RPMI8226 (cell line): Measurements from ENCODE around the gene YWHAQ.
"Not testable (repeated sequence)": the region's sequence is repeated elsewhere in the genome, so short reads cannot be mapped to it uniquely, and the experiment has no call there.

Experiments
- DNase-seq: peaks from one replicate; pipeline ENCODE4 v3.0.0-alpha.2; 2015

YWHAQ gene

DNA sequence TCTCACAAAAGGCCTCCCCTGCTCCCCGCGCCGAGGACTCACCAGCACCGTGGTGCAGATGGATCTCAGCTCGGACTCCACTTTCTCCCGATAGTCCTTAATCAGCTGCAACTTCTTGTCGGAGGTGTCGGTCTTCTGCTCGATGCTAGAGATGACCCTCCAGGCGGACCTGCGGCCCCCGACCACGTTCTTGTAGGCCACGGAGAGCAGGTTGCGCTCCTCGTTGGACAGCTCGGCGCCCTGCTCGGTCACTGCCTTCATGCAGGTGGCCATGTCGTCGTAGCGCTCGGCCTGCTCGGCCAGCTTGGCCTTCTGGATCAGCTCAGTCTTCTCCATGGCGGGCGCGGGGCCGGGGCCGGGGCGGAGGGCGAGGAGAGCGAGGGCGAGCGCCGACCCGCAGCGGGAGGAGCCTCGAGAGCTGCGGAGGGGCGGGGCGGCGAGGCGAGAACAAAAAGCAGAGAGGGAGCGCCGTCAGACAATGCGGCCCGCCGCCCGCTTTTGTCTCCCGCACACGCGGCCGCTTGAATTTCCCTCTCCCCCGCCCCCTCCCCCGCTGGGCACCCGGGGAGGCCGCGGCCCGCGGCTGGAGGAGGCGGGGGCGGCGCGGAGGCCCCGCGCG is 571 bp downstream of the YWHAQ start:
- peak; percentile 86 for DNase-seq

DNA sequence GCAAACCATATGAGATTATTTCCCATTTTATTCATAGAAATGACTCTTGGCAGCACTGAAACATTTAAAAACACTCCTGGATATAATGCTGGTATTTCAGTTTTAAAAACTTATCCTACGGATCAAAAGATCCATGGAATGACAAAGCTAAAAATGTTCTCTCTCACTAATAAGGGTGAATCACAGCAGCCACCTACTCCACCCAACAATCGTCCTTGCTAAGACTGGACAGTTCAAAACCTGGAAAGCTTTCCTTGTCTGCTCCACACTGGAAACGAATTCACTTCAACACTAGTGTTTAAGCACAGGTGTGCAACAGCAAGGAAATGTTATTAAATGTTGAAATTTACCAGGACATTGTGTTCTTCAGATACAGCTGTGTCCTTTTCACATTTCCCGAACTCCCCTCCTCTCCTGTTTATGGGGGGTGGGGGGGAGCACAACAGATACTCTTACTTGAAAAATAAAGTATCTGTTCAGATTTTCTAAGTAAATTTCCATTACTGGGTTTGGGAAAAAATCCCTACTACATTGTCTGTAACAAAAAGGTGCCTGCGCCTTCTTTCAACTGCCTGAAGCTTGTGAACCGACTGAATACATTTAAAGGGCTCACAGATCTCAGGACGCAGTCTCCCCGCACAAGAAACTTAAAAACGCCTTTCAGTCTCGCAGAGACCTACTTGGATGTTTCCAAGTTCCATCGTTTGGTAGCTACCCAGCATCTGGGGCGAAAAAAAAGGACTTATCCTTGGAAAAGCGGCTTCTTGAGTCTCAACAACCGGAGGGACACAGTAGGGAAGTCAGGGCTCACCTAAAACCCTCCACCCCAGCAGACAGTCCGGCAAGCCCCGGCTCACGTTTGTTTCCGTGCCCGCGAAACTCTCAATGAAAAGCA is 1.3 kb downstream of the YWHAQ start:
- no peak for DNase-seq

DNA sequence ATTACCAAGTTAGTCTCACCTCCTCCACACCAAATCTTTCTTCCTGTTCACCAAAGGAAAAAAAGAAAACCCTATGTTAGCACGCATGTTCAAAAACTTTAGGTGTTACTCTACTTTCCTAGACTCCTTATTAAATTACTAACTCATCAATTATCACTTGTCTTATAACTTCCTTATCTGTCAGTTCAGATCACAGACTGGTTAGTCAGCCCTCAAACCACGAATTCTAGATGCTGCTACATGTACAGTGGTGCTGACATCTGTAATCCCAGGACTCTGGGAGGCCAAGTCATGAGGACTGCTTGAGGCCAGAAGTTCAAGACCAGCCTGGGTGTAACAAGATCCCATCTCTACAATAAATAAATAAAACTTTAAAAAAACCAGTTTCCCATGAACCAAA is 3.5 kb downstream of the YWHAQ start:
- DNase-seq: no peak

DNA sequence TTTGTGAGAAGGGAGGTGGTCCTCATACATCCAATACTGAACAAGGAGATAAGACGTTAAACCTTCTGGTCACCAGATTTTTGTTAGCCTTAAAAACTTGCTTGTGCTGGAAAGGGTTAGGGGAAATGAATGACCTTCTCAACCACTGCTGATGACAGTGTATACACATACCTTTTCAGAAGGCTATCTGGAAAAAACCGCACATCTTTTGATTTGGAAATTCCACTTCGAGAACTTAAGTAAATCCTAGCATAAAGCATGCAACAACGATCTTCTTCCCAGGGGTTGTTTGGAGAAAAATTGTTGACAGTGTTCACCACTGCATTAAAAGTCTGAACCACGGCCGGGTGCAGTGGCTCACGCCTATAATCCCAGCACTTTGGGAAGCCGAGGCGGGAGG is 7.6 kb downstream of the YWHAQ start:
- DNase-seq: no peak

DNA sequence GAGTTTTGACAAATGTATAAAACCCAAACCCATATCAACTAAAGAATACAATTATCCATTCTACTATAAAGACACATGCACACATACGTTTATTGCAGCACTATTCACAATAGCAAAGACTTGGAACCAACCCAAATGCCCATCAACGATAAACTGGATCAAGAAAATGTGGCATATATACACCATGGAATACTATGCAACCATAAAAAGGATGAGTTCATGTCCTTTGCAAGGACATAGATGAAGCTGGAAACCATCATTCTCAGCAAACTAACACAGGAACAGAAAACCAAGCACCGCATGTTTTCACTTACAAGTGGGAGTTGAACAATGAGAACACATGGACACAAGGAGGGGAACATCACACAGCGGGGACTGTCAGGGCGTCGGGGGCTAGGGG is 9.1 kb downstream of the YWHAQ start:
- not testable (repeated sequence) for DNase-seq

DNA sequence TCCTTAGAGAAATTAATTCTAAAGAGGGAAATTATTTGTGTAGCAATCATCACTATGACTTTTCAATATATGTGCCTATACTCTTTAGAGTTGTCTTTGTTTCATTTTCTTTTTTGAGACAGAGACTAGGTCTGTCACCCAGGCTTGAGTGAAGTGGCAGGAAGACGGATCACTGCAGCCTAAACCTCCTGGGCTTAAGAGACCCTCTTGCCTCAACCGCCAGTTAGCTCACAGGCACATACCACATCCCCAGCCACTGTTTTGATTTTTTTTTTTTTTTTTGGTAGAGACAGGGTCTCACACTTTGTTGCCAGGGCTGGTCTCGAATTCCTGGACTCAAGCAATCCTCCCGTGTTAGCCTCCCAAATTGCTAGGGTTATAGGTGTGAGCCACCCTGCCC is 12.4 kb downstream of the YWHAQ start:
- DNase-seq: no peak

DNA sequence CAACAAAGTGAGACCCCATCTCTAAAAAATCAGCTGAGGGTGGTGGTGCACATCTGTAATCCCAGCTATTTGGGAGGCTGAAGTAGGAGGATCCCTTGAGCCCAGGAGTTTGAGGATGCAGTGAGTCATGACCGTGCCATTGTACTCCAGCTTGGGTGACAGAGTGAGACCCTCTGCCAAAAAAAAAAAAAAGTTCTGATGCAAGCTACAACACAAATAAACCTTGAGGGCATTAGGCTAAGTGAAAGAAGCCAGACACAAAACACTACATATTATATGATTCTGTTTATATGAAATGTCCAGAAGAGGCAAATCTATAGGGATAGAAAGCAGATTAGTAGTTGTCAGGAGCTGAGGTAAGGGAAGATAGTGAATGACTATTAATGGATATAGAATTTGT is 13.0 kb downstream of the YWHAQ start:
- DNase-seq: no peak

DNA sequence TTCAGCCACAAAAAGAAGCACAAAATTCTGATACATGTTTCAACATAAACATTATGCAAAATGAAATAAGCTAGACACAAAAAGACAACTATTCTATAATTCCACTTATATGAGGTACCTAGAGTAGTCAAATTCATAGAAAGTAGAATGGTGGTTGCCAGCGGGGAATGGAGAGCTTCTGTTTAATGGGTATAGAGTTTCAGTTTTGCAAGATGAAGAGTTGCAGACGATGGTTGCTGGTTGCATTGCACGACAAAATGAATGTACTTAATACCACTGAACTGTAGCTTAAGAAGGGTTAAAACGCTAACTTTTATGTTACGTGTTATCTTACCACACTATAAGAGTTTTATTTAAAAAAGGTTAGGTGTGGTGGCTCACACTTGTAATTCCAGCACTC is 13.5 kb downstream of the YWHAQ start:
- no peak for DNase-seq

DNA sequence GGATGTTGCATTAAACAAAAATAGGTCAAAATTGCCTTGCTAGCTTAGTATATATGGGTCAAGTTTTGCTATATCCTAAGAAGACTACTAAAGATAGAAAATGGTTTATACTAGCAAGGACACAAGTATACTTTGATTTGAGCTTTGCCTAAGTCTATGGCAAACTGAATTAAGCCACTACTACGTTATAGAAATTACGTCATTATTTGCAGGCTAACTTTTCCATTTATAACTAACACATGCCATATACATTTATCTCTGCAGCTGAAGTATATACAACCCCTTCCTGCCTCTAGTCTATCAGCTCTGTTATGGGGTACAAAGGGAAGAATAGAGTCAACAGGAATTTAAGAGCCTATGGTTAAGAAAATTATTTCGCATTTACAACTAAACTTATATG is 16.2 kb downstream of the YWHAQ start:
- DNase-seq: no peak

DNA sequence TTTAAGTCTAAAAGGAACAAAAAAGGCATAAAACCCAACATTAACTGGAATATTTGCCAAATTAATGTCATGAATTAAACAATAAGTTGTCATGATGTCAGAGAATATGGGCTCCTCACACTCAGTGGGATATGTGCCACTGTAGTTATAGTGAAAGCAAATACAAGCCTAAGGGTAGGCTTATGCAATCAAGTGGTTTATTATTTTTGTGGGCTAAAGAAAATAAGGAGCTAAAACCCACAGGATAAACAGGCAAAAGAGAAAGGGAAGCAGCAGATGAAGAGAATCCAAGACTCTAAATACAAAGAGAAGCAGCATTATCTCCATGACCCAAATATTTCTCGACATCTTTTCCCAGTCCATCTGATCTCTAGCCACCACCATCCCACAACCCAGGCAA is 17.5 kb downstream of the YWHAQ start:
- no peak for DNase-seq

DNA sequence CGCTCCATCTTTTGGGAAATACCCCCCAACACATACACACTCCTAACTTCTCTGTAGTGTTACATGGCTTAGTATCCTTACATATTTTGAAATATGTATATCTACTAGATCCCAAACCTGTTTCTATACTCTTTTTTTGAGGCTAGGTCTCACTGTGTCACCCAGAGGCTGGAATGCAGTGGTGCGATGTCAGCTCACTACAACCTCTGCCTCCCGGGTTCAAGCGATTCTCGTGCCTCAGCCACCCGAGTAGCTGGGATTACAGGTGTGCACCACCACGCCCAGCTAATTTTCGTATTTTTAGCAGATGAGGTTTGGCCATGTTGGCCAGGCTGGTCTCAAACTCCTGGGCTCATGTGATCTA is 19.3 kb downstream of the YWHAQ start:
- DNase-seq: not testable (repeated sequence)

DNA sequence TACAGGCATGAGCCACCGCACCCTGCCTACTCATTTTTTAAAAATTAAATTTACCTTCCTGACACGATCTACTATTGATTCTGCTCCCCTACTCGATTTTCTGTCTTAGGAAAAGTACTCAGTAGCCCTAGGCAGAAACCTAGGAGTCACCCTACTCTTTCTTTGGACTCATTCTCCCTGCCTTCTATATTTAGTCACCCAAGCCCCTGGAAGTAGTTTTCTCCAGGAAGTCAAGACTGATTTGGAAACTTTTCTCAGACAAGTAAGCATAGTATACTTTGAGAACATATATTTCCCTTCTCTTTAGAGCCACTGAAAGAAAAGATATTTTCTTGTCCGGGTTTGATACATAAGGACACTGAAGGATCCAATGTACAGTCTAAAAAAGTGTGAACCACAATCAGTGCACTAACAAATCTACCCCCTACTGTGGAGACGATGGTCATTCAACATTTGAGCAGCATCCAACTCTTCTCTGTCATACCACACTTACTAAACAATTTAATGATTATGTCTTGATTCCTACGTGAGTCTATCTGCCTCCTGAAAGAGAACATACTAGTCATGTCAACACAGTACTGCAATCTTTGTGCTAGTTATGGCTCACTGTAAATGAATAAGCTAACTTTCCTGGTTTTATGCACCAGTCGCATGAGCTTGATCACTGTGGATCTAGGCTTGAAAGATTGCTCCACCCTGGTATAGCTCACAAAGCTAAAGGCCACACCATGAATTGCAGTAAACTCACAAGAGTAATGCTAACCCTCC is 19.8 kb downstream of the YWHAQ start:
- DNase-seq: no peak

DNA sequence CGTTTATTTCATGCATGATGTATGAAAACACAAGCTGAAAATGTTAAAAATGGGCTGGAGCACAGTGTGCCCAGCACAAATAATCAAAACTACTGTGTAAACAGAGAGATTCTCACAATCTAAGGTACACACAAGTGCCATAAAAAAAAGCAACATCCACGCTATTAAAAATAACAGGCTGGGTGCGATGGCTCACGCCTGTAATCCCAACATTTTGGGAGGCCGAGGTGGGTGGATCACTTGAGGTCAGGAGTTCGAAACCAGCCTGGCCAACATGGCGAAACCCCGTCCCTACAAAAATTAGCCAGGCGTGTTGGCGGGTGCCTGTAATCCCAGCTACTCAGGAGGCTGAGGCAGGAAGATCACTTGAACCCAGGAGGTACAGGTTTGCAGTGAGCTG is 22.3 kb downstream of the YWHAQ start:
- DNase-seq: not testable (repeated sequence)

DNA sequence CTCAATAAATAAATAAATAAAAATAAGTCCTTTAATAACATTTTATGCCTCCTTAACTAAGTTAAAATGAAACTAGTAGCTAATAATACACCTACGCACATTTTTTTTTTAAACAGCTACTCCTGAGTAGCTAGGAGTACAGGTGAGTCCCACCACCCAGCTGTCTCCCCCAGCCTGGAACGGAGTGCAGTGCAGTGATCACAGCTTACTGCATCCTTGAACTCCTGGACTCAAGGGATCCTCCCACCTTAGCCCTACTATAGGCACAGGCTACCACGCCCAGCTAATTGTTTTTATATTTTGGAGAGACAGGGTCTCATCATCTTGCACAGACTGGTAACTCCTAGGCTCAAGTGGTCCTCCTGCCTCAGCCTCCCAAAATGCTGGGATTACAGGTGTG is 28.4 kb downstream of the YWHAQ start:
- no peak for DNase-seq

DNA sequence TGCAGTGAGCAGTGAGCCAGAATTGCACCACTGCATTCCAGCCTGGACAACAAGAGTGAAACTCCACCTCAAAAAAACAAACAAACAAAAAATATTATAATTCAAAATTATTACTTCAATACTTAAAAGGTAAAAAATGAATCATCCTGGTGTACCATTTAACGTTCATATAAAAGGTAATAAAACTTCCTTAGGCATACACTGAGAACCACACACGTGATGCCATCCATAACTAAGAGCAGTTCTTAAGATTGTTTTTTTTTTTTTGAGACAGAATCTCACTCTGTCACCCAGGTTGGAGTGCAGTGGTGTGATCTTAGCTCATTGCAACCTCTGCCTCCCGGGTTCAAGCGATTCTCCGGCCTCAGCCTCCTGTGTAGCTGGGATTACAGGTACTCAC is 29.4 kb downstream of the YWHAQ start:
- no peak for DNase-seq

DNA sequence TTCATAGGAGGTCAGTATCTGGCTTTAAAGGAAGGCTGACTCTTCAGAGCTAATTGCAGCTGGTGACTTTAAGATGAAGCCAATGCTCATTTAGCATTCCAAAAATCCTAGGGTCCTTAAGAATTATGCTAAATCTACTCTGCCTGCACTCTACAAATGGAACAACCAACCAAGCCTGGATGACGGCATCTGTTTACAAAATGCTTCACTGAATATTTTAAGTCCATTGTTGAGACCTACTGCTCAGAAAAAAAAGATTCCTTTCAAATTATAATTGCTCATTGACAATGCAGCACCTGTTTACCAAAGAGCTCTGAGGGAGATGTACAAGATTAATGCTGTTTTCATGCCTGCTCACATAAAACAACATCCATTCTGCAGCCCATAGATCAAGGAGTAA is 31.4 kb downstream of the YWHAQ start:
- DNase-seq: no peak

DNA sequence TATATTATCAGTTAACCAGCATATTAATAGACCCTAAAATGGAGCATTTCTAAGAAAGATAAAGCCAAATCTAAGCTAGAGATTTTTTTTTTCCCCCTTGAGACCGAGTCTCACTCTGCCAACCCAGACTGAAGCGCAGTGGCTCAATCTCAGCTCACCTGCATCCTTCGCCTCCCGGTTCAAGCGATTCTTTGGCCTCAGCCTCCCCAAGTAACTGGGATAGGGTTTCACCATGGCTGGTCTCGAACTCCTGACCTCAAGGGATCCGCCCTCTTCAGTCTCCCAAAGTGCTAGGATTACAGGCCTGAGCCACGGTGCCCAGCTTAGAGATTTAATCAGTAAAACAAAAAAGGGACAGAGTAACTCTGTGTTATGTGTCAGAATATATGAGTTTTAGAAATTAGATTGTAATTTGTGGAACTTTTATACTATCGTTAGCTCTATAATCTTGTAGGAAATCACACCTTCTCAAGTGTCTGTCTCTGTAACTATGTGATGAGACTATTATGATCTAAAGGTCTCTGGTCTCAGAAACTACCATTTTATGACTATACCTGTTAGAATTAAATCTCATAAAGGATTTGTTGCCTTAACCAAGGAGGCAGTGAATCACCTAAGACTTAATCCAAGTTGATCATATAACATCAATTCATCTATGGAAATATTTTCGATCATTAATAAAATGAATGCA is 34.0 kb downstream of the YWHAQ start:
- DNase-seq: no peak

DNA sequence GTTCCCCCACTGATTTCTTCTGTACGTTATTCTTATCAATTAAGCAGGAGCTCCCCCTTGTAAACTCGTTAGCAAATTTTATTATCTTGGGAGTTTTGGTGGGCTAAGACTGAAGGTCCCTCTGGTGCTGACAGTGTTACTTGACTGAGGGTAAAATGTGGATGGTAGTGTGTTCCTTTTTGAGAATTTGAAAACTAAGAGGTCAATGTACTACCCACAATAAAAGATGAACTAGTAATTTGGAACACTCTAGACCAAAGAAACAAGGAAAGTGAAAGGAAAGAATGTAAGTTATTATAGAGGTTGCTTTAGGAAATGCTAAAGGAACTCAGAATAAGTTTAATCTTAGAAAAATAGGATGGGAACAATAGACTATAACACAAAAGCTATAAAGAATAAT is 35.1 kb downstream of the YWHAQ start:
- DNase-seq: no peak

DNA sequence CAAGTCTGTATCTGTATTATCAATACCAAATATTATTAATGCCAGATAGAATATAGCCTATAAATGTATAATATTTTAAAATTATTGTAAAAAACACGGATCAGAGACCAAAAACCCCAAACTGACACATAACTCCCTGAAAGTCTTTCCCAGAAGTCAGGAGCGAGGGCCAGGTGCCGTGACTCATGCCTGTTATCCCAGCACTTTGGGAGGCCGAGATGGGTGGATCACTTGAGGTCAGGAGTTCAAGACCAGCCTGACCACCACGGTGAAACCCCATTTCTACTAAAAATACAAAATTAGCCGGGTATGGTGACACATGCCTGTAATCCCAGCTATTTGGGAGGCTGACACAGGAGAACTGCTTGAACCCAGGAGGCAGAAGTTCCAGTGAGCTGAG is 35.5 kb downstream of the YWHAQ start:
- DNase-seq: not testable (repeated sequence)

DNA sequence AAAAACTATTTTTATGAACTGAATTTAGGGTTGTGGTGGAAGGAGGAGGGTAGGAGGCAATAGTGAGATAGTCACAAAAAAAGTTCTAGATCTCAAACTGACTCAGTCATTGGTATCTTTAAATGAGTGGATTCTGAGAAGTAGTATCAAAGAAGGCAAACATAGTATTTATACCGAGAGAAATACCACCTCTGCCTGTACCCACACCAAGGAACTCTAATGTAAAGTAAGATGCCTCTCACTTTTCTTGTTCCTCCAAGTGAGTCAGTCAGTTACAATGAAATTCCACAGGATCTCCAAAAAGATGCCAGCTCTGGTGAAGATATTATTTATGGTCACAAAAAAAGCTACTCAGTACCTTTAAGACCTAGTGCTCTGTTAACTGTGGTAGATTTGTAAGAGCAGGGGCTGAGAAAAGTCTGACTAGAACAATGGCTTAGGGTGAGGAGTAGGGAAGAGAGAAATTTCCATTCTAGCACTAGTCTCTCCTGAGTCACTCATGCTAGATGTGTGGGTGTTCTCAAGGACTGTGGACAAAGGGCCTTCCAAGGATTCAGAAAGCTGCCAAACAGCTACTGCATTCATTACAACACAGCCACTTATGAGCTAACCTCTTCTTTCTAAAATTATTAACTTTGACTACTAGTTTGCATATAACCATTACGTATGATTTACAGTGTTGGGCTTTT is 36.3 kb downstream of the YWHAQ start:
- no peak for DNase-seq

DNA sequence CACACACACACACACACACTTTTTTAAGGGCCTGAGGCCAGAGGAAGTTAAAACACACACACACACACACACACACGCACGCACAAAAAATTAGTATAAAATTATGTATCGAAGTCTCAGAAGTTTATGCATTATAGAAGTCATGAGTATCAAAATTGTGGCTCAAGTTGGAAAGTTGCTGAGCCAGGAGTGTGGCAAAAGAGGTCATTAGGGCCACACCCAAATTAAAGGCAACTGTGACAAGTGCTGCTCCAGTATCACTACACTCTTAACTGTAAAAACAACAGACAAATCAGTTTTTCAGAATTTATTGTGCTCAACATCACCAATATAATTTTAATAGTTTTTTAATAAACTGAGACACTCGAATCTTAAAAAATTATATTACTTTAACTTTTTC is 36.9 kb downstream of the YWHAQ start:
- no peak for DNase-seq

DNA sequence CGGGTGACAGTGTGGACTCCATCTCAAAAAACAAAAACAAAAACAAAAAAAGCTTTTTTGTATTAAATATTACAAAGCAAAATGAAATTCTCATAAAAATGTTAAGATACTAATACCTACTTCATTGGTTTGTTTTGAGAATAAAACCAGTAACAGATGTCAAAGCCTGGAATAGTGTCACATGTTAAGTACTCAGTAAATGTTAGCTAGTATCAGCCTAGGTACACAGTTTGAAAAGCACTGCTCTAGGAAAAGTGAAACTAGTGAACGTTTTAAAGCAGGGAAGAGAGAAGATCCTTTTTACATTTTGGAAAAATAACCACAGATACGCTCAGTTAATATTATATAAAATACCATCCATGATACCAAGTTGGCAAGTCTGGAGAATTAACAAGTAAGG is 38.1 kb downstream of the YWHAQ start:
- DNase-seq: no peak

DNA sequence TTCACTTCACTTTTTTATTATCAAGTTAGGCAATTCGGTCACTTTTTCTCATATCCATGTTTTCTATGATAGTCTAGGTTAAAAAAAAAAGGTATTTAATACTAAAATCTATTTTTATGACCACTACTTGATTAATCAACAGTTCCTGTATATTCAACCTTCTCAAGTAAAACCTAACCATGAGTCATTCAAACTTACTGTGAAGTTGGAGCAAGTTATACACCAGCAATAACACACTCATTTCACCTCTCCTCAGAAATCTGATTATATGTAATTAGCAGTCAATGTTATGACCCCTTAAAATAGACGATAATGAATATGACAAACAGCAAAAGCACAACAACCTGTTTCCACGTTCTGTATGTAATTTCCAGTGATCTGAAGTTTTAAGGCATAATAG is 40.2 kb downstream of the YWHAQ start:
- DNase-seq: no peak
